IMR-90 (cell line): ENCODE data around the gene GNE.

Experiments used
- CEBPB ChIP-seq: IDR thresholded peaks from 2 replicates; pipeline ENCODE4 v1.6.1; 2012; ENCODE audit warnings: low read depth, low read length, improper control_type of control experiment
- CTCF ChIP-seq: conservative IDR thresholded peaks from 2 replicates; pipeline ENCODE4 v1.5.1; 2012; ENCODE audit warnings: mild to moderate bottlenecking, low read depth, low read length, improper control_type of control experiment
- FOS ChIP-seq: fragments of 150-350 bp; IDR thresholded peaks from 2 replicates; pipeline ENCODE4 v1.6.1; 2016; ENCODE audit warnings: low read depth, low read length
- POLR2A ChIP-seq: IDR thresholded peaks from 2 replicates; pipeline ENCODE4 v1.6.1; 2012; ENCODE audit warnings: mild to moderate bottlenecking, low read depth, low read length
- RFX5 ChIP-seq: IDR thresholded peaks from 2 replicates; pipeline ENCODE4 v1.8.0; 2012; ENCODE audit warnings: low read depth, mild to moderate bottlenecking, low read length, moderate library complexity

GRCh38 chr9:36217256-36217968 is 40.8 kb downstream of the GNE start:
- TF ChIP-seq CTCF, result no peak
- TF ChIP-seq CEBPB, result no peak
- no peak for TF ChIP-seq FOS
- no peak for TF ChIP-seq POLR2A
- TF ChIP-seq RFX5, result no peak
